Muscle of back (tissue), 11 donors: ENCODE measurements around the gene C1orf21. TPM values are rescaled to one million over a fixed set of nuclear protein-coding genes. Genes with fewer than 3 reads are reported as not detected.

Experiments used
- DNase-seq, 3 donors: peaks; one replicate each; pipeline versions ENCODE4 v3.0.0 to v3.0.0-alpha.2; 2013
- polyA plus RNA-seq, 10 donors: library from polyadenylated mRNA; unstranded; fragments of 120-200 nt; gene quantifications; one replicate each; pipeline ENCODE4 v1.2.1, GENCODE V29; 2013; ENCODE audit not compliant: insufficient read length in 10 of 10

Gene C1orf21
- polyA plus RNA-seq, 10 donors: 42.4 to 59.1 (median 52.9) TPM

GRCh38 chr1:184483101-184483683, 96.4 kb downstream of the C1orf21 start:
- peak; percentile 86 to 95 (median 86) for DNase-seq

- no peak for DNase-seq
These were observed 99.2 kb downstream of the C1orf21 start for GRCh38 chr1:184485751-184486723.

GRCh38 chr1:184486761-184487445, 100.1 kb downstream of the C1orf21 start:
- DNase-seq: no peak

DNA sequence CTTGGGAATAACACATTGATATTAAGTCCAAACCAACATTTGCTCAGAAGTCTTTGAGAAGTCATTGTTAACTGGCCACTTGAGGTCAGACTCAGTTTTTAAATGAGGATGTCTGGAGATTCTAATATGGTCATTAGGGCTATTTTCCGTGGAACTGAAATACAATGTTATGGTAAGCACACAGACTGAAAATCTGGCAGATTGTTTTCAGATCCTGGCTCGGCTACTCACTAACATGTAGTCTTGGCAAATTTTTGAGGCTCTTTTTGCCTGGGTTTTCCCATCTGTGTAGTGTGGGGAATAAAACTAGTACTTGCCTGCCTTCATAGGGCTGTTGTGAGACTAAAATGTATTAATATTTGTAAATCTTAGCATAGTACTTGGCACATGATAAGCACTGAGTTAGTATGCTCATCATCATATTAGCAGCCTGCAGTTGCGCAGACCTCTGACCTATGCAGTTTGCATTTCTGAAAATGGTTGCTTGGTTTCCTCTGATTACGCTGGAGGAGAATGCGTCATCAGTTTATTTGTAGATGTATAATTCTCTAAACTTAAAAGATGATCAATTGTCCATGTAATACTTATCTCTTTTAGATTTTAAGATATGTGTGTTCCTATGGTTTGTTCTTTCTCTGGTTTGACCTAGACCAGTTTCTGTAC, 100.8 kb downstream of the C1orf21 start:
- DNase-seq: peak in 1 of 3 donors; percentile 77

DNA sequence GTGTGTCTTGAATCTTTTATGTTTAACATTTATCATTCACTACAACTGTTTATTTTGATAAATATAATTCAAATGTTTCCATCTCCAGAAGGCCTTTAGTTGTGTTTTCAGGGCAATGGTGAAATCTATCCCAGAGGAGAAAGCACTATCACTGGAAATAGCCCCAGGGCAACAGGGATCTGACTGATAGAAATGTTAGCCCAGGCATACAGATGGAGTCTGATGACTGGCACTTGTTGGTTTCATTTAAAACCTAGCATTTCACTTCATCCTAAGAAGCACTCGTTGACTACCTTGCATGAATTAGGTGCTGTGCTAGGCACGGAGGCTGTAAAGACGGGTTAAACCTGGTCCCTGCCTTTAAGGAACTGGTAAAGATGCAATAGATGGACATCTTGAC, 103.1 kb downstream of the C1orf21 start:
- DNase-seq: no peak

- no peak for DNase-seq
These were observed 105.7 kb downstream of the C1orf21 start for GRCh38 chr1:184492536-184492935.

GRCh38 chr1:184493987-184494388, 107.2 kb downstream of the C1orf21 start:
- DNase-seq: no peak

- DNase-seq: no peak
These were observed 108.1 kb downstream of the C1orf21 start for GRCh38 chr1:184494929-184495328.

DNA sequence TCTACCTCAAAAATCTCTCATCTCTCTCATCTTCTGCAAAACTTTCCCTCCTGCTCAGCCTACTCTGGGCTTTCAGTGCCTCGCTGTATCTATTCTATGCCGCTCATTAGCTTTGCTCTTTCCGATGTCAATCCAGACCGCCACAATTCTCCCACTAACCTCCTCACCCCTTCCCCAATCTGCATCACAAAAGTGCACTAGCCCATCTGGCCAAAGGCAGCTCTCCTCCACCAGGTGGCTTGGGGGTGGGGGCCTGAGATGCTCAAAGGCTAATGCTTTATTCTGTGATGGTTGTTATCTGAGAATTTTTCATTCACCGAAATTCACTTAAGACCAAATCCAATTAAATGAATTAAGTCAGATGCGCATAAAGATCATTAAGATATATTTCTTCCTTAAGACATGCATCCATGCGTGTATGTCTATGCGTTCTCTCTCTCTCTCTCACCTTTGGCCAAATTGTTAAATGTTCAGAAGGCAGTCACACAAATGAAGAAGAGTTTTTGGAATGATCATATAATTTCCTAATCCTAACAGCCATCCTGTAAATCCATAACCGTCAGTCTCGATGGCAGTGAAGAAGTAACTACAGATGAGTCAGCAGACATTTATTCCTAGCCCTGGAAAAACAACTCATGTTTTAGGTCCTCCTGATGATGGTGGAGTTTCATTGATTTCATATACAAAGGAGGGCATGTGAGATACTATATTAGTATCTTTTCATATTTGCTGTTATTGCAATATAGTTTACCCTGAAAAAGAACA, 111.3 kb downstream of the C1orf21 start:
- DNase-seq: no peak

DNA sequence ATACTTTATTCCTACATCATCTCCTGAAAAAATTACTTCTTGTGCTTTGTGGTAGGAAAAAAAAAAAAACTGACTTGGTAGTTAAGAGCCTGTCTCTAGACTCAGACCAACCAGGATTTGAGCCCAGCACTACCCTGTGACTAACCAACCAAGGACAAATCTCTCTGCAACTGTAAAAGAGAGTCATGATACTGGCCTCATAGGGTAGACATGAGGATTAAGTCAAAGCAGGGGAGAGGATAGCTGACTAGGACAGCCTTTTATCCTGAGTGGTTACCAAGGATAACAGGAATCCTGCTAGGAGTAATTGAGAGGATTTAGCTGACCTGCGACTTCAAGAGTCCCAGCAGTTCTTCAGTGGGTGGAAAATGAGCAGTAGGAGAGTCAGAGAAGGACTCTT, 112.8 kb downstream of the C1orf21 start:
- no peak for DNase-seq

- no peak for DNase-seq
These were observed 115.3 kb downstream of the C1orf21 start for GRCh38 chr1:184502161-184502560.

DNA sequence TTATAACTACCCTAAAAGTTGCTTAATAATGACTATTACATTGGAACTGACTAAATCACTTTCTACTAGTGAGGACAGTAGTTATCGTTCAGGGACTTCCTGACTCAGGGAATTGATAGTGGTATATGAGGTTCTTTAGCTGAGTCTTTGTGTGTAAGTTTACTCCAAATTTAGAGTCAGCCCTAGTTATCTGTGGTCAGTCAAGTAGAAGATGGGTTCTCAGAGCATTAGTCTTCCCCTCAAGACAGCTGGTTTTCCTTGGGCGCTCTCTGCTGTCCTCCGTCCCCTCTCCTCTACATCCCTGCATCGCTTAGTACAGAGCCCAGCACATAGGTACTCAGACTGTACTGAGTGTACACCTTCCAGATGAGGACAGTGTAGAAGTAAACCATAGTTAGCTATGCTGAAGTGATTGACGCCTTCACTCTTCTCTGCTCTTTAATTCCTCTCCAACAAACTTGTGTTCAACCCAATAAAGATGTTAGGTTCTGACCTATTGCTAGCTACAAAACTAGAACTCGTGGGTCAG, 116.5 kb downstream of the C1orf21 start:
- no peak for DNase-seq

- no peak for DNase-seq
These were observed 117.5 kb downstream of the C1orf21 start for GRCh38 chr1:184504040-184504954.

GRCh38 chr1:184504955-184505338, 118.1 kb downstream of the C1orf21 start:
- DNase-seq: no peak

GRCh38 chr1:184506481-184506880, 119.7 kb downstream of the C1orf21 start:
- no peak for DNase-seq

GRCh38 chr1:184507165-184507564, 120.3 kb downstream of the C1orf21 start:
- no peak for DNase-seq

GRCh38 chr1:184507604-184508280, 120.9 kb downstream of the C1orf21 start:
- no peak for DNase-seq

DNA sequence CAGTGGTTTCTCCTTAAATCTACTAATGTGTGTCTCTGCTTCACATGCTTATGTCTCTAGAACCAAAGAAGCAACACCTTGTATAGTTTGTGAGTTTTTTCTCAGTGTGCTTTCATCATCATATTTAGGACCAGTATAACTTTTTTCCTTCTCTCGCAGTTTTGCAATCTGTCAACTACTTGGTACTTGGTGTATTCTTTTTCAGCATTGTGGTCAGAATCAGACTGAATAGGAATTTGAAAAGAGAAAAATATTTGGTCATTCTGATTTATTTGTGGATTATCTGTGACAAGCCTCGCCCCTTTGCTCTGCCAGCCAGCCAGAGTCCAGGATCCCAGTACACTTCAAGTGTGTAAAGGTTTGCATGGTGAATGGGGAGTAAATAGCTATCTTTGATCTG, 122.3 kb downstream of the C1orf21 start:
- no peak for DNase-seq

GRCh38 chr1:184510110-184510509, 123.3 kb downstream of the C1orf21 start:
- no peak for DNase-seq
